SK-N-SH (cell line): ENCODE measurements around the gene ODAD3. TPM values are rescaled to one million over a fixed set of nuclear protein-coding genes. Genes with fewer than 3 reads are reported as not detected.

Experiments
- CTCF ChIA-PET: fragments of 300-600, 350-600 bp; formaldehyde crosslinking; extraction: SDS; loops from one replicate; lab custom pipeline; 2021; lab: Yijun Ruan, JAX
- POLR2A ChIA-PET: fragments of 350-600 bp; sonication (Branson Sonifier 250); formaldehyde crosslinking; extraction: SDS; loops from one replicate; lab custom pipeline; 2020; ENCODE audit warnings: antibody characterized with exemption, inconsistent platforms; lab: Yijun Ruan, JAX
- DNase-seq: peaks from one replicate; pipeline ENCODE4 v3.0.0; 2012
- H2AFZ ChIP-seq: fragments of 200-600 bp; sonication (generic); 2 replicates; pipeline ENCODE4 v1.8.1; 2016; ENCODE audit warnings: antibody characterized with exemption, mild to moderate bottlenecking, low read depth
- H3F3A ChIP-seq: fragments of 200-600 bp; sonication (generic); replicated peaks from 2 replicates; pipeline ENCODE3; 2016; ENCODE audit warnings: antibody characterized with exemption, mild to moderate bottlenecking; ENCODE audit not compliant: insufficient read depth
- H3K27ac ChIP-seq, 2 experiments: fragments of 200-500 bp in 1 of 2; fragments of 200-600 bp in 1 of 2; sonication (Bioruptor generic) in 1 of 2; sonication (generic), shearing (Covaris generic) in 1 of 2; 2 replicates each; pipeline versions ENCODE4 v1.5.1 to v1.6.1; 2014 to 2016; ENCODE audit warnings: low read depth in 2 of 2, inconsistent platforms in 1 of 2, low read length in 1 of 2, mild to moderate bottlenecking in 1 of 2, mixed read lengths in 1 of 2
- H3K27me3 ChIP-seq: fragments of 200-600 bp; sonication (generic), shearing (Covaris generic); 2 replicates; pipeline ENCODE4 v1.6.1; 2016; ENCODE audit warnings: mixed run types; ENCODE audit not compliant: insufficient read depth
- H3K36me3 ChIP-seq, 2 experiments: fragments of 200-500 bp in 1 of 2; fragments of 200-600 bp in 1 of 2; sonication (Bioruptor generic) in 1 of 2; sonication (generic) in 1 of 2; replicated peaks in 1 of 2; 2 replicates each; pipeline versions ENCODE3 to v1.5.1; 2014 to 2016; ENCODE audit warnings: low read length in 1 of 2, mild to moderate bottlenecking in 1 of 2; ENCODE audit not compliant: insufficient read depth in 2 of 2, control insufficient read depth in 1 of 2
- H3K4me1 ChIP-seq, 2 experiments: fragments of 200-500 bp in 1 of 2; fragments of 200-600 bp in 1 of 2; sonication (Bioruptor generic) in 1 of 2; sonication (generic), shearing (Covaris generic) in 1 of 2; 2 replicates each; pipeline versions ENCODE4 v1.5.1 to v1.6.1; 2014 to 2016; ENCODE audit warnings: low read depth in 1 of 2, low read length in 1 of 2, mixed run types in 1 of 2; ENCODE audit not compliant: insufficient read depth in 2 of 2, control insufficient read depth in 1 of 2
- H3K4me2 ChIP-seq: fragments of 200-600 bp; sonication (generic), shearing (Covaris generic); 2 replicates; pipeline ENCODE4 v1.6.1; 2017; ENCODE audit warnings: mixed run types
- H3K4me3 ChIP-seq, 2 experiments: fragments of 200-500 bp in 1 of 2; fragments of 200-600 bp in 1 of 2; sonication (Bioruptor generic) in 1 of 2; sonication (generic), shearing (Covaris generic) in 1 of 2; 2 replicates each; pipeline versions ENCODE4 v1.5.1 to v1.8.1; 2014 to 2016; ENCODE audit warnings: low read depth in 2 of 2, inconsistent platforms in 1 of 2, low read length in 1 of 2, mild to moderate bottlenecking in 1 of 2, mixed read lengths in 1 of 2, moderate library complexity in 1 of 2
- H3K79me2 ChIP-seq: fragments of 200-600 bp; sonication (generic); 2 replicates; pipeline ENCODE4 v1.8.1; 2017; ENCODE audit warnings: mild to moderate bottlenecking; ENCODE audit not compliant: insufficient read depth
- H3K9ac ChIP-seq: fragments of 200-600 bp; sonication (generic); 2 replicates; pipeline ENCODE4 v1.6.1; 2017; ENCODE audit warnings: mixed run types
- H3K9me2 ChIP-seq: fragments of 200-600 bp; sonication (generic); 2 replicates; pipeline ENCODE4 v1.6.1; 2017; ENCODE audit warnings: mixed run types
- H3K9me3 ChIP-seq: fragments of 200-600 bp; sonication (generic); 2 replicates; pipeline ENCODE4 v1.6.1; 2017; ENCODE audit warnings: mixed run types, mild to moderate bottlenecking, moderate library complexity
- H4K20me1 ChIP-seq: fragments of 200-600 bp; sonication (generic); 2 replicates; pipeline ENCODE4 v1.6.1; 2017; ENCODE audit warnings: mild to moderate bottlenecking, mixed run types; ENCODE audit not compliant: insufficient read depth
- ELF1 ChIP-seq: IDR thresholded peaks from 2 replicates; pipeline ENCODE4 v1.4.0; 2012
- FOXM1 ChIP-seq: IDR thresholded peaks from 2 replicates; pipeline ENCODE4 v1.4.0; 2012; ENCODE audit warnings: low read depth, mild to moderate bottlenecking
- GABPA ChIP-seq: IDR thresholded peaks from 2 replicates; pipeline ENCODE4 v1.4.0; 2012; ENCODE audit warnings: low read depth, mild to moderate bottlenecking
- NRF1 ChIP-seq: IDR thresholded peaks from 2 replicates; pipeline ENCODE4 v1.6.1; 2012; ENCODE audit warnings: low read depth, mild to moderate bottlenecking, low read length
- PBX3 ChIP-seq: IDR thresholded peaks from 2 replicates; pipeline ENCODE4; 2012
- POLR2AphosphoS5 ChIP-seq: IDR thresholded peaks from 2 replicates; pipeline ENCODE4 v1.6.1; 2012; ENCODE audit warnings: low read depth, low read length
- REST ChIP-seq: IDR thresholded peaks from 2 replicates; pipeline ENCODE4 v1.6.1; 2012; ENCODE audit warnings: mild to moderate bottlenecking, low read depth, low read length, moderate library complexity
- RFX5 ChIP-seq: IDR thresholded peaks from 2 replicates; pipeline ENCODE4 v1.6.1; 2012; ENCODE audit warnings: mild to moderate bottlenecking, improper control_type of control experiment, low read length
- TEAD4 ChIP-seq: IDR thresholded peaks from 2 replicates; pipeline ENCODE4 v1.4.0; 2012; ENCODE audit warnings: mild to moderate bottlenecking, borderline replicate concordance; ENCODE audit not compliant: insufficient read depth
- USF1 ChIP-seq: IDR thresholded peaks from 2 replicates; pipeline ENCODE4 v1.4.0; 2012; ENCODE audit warnings: low read depth, borderline replicate concordance
- YY1 ChIP-seq: IDR thresholded peaks from 2 replicates; pipeline ENCODE4 v1.4.0; 2012; ENCODE audit warnings: low read depth, mild to moderate bottlenecking
- WGBS: methylation state at CpG from one replicate; pipeline ENCODE4 v1.1.6; 2017; ENCODE audit warnings: low lambda C conversion rate; 5-methylcytosine and 5-hydroxymethylcytosine counted together
- polyA plus RNA-seq, 3 experiments: library from polyadenylated mRNA; depleted of rRNA; stranded (reverse); fragments of >200 nt; gene quantifications; 2 replicates each; pipeline ENCODE4 v1.2.3, GENCODE V29; 2012

ODAD3 gene
- polyA plus RNA-seq, 1 of the 3 experiments (the other 2 are of a cell fraction), result 4.2 TPM

- TF ChIP-seq REST, result peak; percentile 91
- peak; percentile 41; the same call in 1 of the 2 replicates for TF ChIP-seq NRF1
- no peak for TF ChIP-seq USF1
- no peak for TF ChIP-seq PBX3
- TF ChIP-seq RFX5, result peak; percentile 89
- no peak for TF ChIP-seq FOXM1
- no peak for TF ChIP-seq TEAD4
- no peak for TF ChIP-seq GABPA
- TF ChIP-seq YY1, result no peak
- TF ChIP-seq, all 33 proteins: peak for 4
Measured at GRCh38 chr19:11481534-11482383, 46.8 kb upstream of the ODAD3 start (continued).

GRCh38 chr19:11480715-11481533 lies 46.0 kb upstream of the ODAD3 start, which contains the start of gene ELAVL3:
Gene ELAVL3 (minus strand): TSS chr19:11481046. CDS start chr19:11480608, 438 bp downstream.
- POLR2A ChIA-PET, result interaction anchor here (0.6 to 2.2 kb wide), 10 partner anchors 25 to 187 kb away, joined by 3 to 15 read pairs (median 7); partner anchors contain the start of genes ECSIT, EPOR, RGL3 and SWSAP1
- 19% methylated on average over 10 of the region's 77 CpGs for WGBS
- Histone ChIP-seq H3K4me2 (peak within 1 kb of the TSS; percentile 88), H3F3A (no peaks in the 10 kb centered on the region), H3K27me3 (peaks cover 25% of the 10 kb centered on the region; the same call in 1 of the 2 replicates), H3K4me3 (peak within 1 kb of the TSS; percentile 54 to 66; a peak in 3 of 4 replicates), H3K9me2 (no peaks in the 10 kb centered on the region), H3K79me2 (no peaks in the 10 kb centered on the region), H3K27ac (peak within 1 kb of the TSS in 1 of 2 experiments; percentile 75; a peak in 2 of 4 replicates), H3K36me3 (no peaks in the 10 kb centered on the region), H3K4me1 (peaks cover 0 to 19% of the 10 kb centered on the region in 2 experiments; a peak in 1 of 4 replicates), H3K9me3 (no peaks in the 10 kb centered on the region), H3K9ac (no peak within 1 kb of the TSS), H4K20me1 (no peaks in the 10 kb centered on the region), H2AFZ (no peak within 1 kb of the TSS)
- TF ChIP-seq ELF1 (no peak), POLR2AphosphoS5 (0 out of 2 replicates have a peak, but pooled peaks have one; percentile 22)
- CTCF ChIA-PET, result interaction anchor here (1.1 to 3.7 kb wide), 6 partner anchors 15 to 186 kb away, joined by 4 to 57 read pairs (median 18); partner anchors contain the start of genes EPOR and ODAD3
- peak; percentile 91 for DNase-seq
